Measurements from ENCODE around the gene MIPOL1. TPM values are rescaled to one million over a fixed set of nuclear protein-coding genes. Genes with fewer than 3 reads are reported as not detected.

The MIPOL1 gene
- total and polyA plus RNA-seq, 2 of the 4 experiments (the other 2 are of a cell fraction), result 2.7 to 5.9 TPM

- no peak overlapping the region for H3K4ac ChIP-seq (ENCODE audit: low read depth, low read length)
- no peaks in the 10 kb centered on the region for H3K27me3 ChIP-seq (ENCODE audit: control insufficient read depth, insufficient read depth, low read length)
- no peaks in the 10 kb centered on the region for H3K36me3 ChIP-seq (ENCODE audit: control insufficient read depth, insufficient read depth, low read length)
- no peak overlapping the region for H4K91ac ChIP-seq (ENCODE audit: insufficient read depth, low read depth, low read length)
- H4K8ac ChIP-seq (ENCODE audit: low read depth in 2 of 2, low read length in 2 of 2), result no peak overlapping the region
- ChIA-PET CTCF (no interaction called here), POLR2A (ENCODE audit: unreplicated experiment) (no interaction called here)
- H2BK20ac ChIP-seq (ENCODE audit: low read depth, low read length), result no peak overlapping the region
- no peak overlapping the region for H3K27ac ChIP-seq (ENCODE audit: insufficient read depth, low read length)
- ATAC-seq (ENCODE audit: low read depth), result no peak
- H2BK15ac ChIP-seq (ENCODE audit: low read depth, low read length), result no peak overlapping the region
- H3K4me3 ChIP-seq (ENCODE audit: insufficient read depth, low read depth, low read length), result no peak overlapping the region
- dilution Hi-C loops (cut with HindIII; ENCODE audit: low sequenced_read_pairs, unreplicated experiment) (no loop called here), in situ Hi-C loops (cut with MboI; ENCODE audit: low sequenced_read_pairs) (no loop called here), intact Hi-C loops (cut with micrococcal nuclease) (no loop called here)
- H3K23ac ChIP-seq (ENCODE audit: low read depth, low read length), result no peak overlapping the region
- no peak overlapping the region for H3K9ac ChIP-seq (ENCODE audit: low read depth, low read length)
- no peaks in the 10 kb centered on the region for H3K4me1 ChIP-seq (ENCODE audit: control insufficient read depth, insufficient read depth, low read length)
- H4K20me1 ChIP-seq (ENCODE audit: insufficient read depth, low read length), result no peaks in the 10 kb centered on the region; the same call in 1 of the 2 replicates
- H3K79me1 ChIP-seq (ENCODE audit: low read depth in 1 of 2, low read length in 2 of 2), result peaks cover 7 to 16% of the 10 kb centered on the region in 2 experiments; a peak in 3 of 4 replicates
- no peak for DNase-seq
- H2AFZ ChIP-seq (replicated peaks; ENCODE audit: low read length, poor library complexity), result no peak overlapping the region
- H2BK120ac ChIP-seq (ENCODE audit: low read depth, low read length), result no peak overlapping the region
- no TSS peak for BruUV-seq (replicated peaks)
- no peak overlapping the region for H2AK5ac ChIP-seq (ENCODE audit: low read depth, low read length)
- H3K9me1 ChIP-seq (ENCODE audit: insufficient read depth, low read length), result 0 out of 2 replicates have a peak, but pooled peaks cover 5% of the 10 kb centered on the region
- H3K14ac ChIP-seq (replicated peaks; ENCODE audit: low read depth, low read length), result no peak overlapping the region
- no peak overlapping the region for H3K4me2 ChIP-seq (ENCODE audit: low read depth, low read length)
- no peak overlapping the region for H3K56ac ChIP-seq (ENCODE audit: extremely low read depth, insufficient read depth, low read length)
- no peak for TF ChIP-seq MXI1 (IDR thresholded peaks at IDR 0.05; ENCODE audit: borderline replicate concordance, low read depth, low read length)
- TF ChIP-seq CTCF (conservative IDR thresholded peaks at IDR 0.05; ENCODE audit: low read depth, low read length), result no peak
- TF ChIP-seq MAZ (IDR thresholded peaks at IDR 0.05; ENCODE audit: borderline replicate concordance, low read depth, low read length), result no peak
- TF ChIP-seq POLR2A (IDR thresholded peaks at IDR 0.05; ENCODE audit: low read depth, low read length), result no peak
- no peak for TF ChIP-seq BHLHE40 (IDR thresholded peaks at IDR 0.05; ENCODE audit: low read depth, low read length)
- no peak for TF ChIP-seq CEBPB (IDR thresholded peaks at IDR 0.05; ENCODE audit: low read depth, low read length)
- no peak for TF ChIP-seq RCOR1 (IDR thresholded peaks at IDR 0.05; ENCODE audit: insufficient replicate concordance, low read length)
- no peak for TF ChIP-seq ELK1 (IDR thresholded peaks at IDR 0.05; ENCODE audit: borderline replicate concordance, low read depth, low read length)
- no peak for TF ChIP-seq MAFK (IDR thresholded peaks at IDR 0.05; ENCODE audit: low read depth, low read length)
- TF ChIP-seq USF2 (IDR thresholded peaks at IDR 0.05; ENCODE audit: low read depth, low read length), result no peak
- TF ChIP-seq CHD1 (IDR thresholded peaks at IDR 0.05; ENCODE audit: low read depth, low read length), result no peak
- H3K18ac ChIP-seq (ENCODE audit: low read depth, low read length), result no peak overlapping the region
- no peaks in the 10 kb centered on the region for H3K9me3 ChIP-seq (ENCODE audit: control insufficient read depth, insufficient read depth, low read length)
- no peak overlapping the region for H2BK5ac ChIP-seq (ENCODE audit: low read depth, low read length, poor library complexity, severe bottlenecking)
- H2AK9ac ChIP-seq (replicated peaks; ENCODE audit: low read depth, low read length, poor library complexity), result no peak overlapping the region
- no peak overlapping the region for H4K5ac ChIP-seq (ENCODE audit: low read depth, low read length)
These were observed 15.3 kb downstream of the MIPOL1 start for GRCh38 chr14:37213016-37213415.
